GM19324 (cell line): ENCODE data around the gene SRRM2.
"Not testable (repeated sequence)": the region's sequence is repeated elsewhere in the genome, so short reads cannot be mapped to it uniquely, and the experiment has no call there.

Source experiments
- ATAC-seq: cut with Tn5 transposase; IDR thresholded peaks from one replicate; pipeline ENCODE4 v1.9.1; 2021; ENCODE audit warnings: mild to moderate bottlenecking, moderate library complexity; ENCODE audit not compliant: unreplicated experiment, low FRiP score

Gene SRRM2

DNA sequence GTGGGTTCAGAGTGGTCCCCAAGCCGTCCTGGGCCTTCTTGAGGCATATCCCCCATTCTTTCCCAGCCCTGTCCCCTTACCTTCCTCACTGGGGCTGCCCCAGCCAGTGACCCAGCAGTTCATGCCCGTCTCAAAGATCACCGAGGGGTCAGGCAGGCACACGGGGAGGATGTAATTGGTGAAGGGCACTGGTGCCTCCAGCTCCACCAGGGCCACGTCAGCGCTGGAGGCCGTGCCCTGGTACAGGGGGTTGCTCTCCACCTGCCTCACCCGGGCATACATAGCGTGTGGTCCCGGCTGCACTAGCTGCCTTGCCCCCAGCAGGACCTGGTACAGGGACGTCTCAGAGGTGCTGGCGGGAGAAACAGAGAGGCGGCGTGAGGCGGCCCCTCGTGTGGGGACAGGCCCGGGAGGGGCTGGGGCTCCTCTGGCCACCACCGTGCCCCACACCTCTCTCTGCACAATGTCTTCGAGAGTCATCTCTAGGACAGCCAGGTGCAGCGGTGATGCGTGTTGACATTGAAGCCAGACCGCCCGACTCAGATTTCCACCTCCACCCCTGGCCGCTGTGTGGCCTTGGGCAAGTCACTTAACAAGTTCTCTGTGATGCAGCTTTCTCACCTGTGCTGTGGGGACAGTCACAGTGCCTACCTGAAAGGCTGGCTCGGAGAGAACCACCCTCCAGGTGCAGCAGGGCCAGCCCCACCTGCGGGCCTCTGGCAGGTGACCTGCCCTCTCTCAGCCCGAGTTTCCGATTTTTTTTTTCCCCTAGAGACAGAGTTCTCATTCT lies 38.3 kb upstream of the SRRM2 start:
- no peak for ATAC-seq

DNA sequence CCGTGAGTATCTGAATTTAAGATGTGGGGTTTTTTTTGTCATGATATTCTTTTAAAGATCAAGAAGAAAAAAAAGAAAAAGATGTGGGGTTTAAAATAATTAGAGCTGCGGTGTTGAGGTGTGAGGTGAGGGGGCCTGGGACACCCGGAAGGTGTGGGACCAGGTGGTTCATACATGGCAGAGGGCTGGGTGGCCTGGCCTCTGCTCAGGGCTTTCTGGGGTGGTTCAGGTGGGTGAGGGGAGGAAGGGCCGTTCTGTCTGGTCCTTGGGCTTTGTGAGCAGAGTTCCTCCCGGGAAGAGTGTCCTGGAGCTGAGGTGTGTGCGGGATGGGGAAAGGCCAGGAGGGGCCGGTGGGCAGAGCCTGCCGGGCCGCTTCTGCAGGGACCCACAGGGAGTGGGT lies 37.4 kb upstream of the SRRM2 start:
- ATAC-seq: no peak

DNA sequence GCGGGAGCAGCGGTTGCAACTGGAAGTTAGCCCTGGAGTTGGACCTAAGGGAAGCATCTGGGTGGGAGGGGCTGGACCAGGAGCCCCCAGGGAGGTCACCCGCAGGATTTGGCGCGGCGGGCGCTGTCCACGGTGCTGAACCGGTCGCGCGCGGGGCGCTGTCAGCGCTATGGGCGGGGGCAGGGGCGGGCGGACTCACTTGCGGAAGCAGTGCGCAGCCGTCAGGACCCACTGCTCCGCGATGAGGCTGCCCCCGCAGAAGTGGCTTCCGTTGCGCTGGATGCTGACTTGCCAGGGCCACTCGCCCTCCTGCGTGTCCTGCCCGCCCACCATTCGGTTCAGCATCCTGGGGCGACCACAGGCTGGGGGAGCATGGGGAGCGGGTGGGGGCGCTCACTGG lies 36.9 kb upstream of the SRRM2 start:
- ATAC-seq: no peak

DNA sequence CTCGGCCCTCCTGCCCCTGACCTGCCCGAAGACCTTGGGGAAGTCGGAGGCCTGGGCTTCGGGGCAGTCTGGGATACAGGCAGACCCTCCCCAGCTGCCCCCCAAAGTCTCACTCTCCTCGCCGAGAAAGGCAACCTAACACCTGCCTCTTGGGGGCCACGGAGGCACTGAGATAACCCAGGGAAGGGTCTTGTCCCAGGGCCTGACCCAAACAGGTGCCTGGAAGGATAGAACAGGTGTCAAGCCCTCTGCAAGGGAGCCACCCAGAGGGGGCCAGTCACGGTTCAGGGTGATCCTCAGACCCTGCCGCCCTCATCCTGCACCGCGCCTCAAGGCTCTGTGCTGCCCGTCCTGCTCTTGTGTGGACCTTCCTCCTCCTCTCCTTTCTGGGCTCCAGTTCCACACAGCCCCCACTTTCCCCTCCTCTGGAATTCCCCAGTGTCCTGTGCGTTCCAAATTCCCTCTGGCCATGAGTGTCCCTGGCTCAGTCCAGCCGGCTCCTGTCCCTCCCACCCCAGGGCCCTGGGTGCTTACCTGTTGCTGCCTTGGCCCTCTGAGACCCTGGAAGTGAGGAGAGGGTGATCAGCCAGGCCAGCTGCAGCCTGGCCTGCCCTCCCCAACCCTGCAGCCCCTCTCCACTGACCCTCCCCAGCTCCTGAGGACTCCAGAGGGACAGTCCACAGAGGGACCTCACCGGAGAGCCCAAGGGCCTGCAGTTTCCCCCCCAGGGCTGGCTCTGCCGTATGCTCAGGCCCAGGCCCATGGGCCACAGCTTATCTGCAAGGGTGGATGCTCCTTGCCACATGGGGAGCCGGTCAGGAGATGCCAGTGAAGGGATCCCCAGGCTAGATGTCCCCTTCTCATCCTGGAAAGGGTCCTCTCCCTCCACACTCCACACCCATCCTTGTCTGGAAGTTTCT lies 36.2 kb upstream of the SRRM2 start:
- no peak for ATAC-seq

DNA sequence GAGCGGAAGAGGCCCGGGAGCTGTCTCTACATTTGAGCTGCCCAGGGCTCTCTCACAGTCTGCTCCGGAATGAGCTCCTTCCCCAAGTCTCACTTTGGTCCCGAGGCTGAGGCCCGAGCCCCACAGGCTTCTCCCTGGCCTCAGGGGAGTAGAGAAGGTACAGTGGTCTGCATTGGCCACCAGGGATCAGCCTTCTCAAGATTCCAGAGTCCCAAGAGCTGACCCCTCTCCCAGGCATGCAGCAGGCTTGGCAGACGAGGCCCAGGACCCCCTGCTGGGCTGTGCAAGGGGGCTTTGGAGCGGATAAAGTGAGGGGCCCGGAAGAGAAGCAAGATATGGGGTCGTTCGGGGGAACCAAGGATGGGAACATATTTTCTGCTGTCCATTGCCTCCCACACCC lies 35.5 kb upstream of the SRRM2 start:
- ATAC-seq: no peak

DNA sequence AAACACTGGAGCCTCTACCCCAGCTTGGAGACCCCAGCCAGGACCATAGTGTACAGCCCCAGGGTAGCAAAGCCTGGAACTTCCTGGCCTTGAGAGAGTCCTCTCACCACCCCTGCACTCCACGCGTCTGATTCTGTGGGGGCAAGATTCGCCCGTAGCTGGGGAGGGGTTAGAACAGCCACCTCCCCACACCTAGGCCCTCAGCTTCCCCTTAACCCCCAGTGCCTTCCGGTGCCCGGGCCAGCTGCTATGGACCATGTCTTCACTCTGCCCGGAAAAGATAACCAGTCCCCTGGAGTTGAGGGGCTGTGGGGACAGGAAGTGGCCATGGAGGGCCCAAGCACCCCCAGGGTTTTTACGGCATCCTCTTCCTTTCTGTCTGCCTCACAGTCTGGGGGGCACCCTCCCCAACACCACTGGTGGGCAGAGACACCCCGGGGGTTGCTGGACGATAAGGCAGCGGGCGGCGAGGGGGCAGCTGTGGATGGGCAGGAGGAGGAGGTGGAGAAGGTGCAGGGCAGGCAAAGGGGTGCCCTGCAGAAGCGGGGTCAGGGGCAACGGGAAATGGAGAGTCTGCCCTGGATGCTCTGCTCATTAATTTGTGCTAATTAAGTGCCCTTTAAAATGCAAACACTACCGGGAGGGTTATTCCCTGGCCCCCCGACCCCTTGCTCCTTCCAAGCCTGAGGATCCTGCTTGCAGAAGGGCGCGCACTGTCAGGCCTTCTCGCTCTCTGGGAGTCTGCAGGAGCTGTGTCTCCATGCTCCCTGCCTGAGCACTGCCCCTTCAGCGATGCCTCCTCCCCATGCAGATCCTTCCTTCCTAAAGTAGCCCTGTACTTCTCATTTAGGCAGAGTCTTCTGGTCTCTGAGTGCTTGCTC lies 34.8 kb upstream of the SRRM2 start:
- ATAC-seq: no peak

DNA sequence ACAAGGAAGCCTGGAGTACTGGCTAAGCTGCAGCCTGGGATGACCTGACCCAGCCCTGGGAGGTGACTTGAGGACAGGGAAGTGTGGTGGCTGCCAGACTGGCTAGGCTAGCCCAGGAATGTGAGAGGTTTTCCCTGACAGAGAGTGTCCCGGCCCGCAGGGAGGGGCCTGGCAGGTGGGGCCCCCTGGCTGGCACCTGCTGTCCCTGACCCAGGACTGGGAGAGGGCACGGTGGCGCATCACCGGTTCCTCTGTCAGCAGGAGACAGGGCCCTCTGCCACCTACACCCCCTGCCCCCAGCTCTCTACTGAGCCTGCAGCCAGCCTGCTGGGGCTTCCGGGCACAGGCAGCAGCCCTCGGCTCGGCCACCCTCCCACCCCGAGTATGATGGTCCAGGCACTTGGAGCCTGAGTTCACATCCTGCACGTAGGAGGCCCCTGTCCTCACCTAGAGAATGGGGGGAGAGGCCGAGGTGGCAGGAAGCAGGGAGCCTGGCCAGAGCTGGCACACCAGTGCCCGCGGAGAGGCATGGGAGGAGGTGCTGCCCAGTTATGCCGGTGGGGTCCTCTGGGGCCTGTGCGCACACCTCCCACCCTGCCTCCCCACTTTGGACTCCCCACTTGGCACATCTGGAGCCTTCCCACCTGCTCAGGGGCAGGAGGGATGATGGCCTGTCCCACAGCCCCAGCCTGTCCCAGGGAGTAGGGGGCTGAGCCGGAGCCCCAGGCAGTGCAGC lies 32.9 kb upstream of the SRRM2 start:
- no peak for ATAC-seq

DNA sequence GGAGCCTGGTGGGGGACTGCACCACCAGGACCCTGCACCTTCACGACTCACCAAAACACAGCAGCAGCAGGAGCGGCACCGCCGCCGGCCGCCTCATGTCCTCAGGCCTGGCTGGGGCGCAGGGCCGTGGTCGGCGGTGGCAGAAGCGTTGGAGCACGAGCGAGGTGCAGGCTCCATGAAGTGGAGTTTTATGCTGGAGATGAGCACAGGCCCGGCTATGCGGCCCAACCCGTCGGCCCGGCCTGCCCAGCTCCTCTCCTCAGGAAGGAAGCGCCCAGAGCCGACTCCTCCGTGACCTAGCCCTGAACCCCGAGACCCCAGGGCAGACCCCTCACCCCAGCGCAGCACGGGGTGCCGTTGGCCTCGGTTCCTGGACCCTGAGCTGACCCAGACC lies 32.4 kb upstream of the SRRM2 start, which contains the start of gene PRSS27:
PRSS27 (minus strand) TSS at position 161 of the 394 bp plus-strand sequence; CDS start at position 97, 64 bp downstream.
- no peak for ATAC-seq

DNA sequence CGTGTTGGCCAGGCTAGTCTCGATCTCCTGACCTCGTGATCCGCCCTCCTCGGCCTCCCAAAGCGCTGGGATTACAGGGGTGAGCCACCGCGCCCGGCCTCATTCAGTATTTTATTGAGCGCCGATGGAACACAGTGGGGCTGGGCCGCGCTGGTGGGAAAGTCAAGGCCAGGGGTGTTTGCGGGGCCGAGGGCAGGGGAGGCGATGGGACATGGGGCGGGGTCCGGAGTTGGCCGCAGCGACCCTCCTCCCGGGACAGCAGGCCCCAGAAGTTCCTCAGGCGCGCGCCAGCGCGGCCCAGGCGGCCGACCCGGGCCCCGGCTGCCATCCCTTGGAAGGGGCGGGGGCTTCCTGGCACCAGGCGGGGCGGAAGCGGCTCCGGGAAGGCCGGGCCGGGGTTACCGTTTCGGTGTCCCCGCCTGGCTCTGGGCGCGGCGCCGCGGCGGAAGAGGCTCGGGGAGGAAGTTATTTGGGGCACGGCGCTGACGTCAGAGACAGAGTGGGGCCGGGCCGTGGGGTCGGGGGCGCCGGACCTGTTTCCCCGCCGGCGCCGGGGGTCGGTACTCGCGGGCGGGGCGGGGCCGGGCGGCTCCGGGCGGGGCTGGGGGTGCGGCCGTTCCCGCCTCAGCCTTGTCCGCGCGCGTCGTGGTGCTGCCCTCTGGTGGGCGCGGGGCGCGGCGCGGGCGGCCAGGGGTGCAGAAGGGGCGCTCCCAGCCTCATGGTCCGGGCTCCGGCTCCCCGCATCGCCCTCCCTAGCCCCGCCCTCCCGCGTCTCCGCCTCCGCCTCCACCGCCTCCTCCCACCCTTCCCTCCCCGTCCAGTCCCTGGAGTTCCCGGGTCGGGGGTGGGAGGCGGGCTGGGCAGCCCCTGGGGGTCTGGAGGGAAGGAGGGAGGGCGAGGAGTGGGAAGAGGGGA lies 31.5 kb upstream of the SRRM2 start:
- peak; percentile 83 for ATAC-seq

DNA sequence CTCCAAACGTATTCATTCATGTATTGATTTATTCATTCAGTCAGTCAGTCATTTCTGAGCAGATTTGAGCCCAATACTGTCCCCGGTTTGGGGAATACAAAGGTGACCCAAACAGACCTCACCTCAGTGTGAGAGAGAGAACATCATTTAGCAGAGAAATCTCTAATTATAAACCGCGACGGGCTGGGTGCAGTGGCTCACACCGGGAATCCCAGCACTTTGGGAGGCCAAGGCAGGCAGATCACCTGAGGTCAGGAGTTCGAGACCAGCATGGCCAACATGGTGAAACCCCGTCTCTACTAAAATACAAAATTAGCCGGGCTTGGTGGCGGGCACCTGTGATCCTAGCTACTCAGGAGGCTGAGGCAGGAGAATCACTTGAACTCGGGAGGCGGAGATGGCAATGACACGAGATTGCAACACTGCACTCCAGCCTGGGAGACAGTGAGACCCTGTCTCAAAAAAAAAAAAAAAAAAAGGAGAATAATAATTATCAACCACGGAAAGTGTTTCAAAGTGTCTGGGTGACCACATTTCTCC lies 30.7 kb upstream of the SRRM2 start:
- ATAC-seq: not testable (repeated sequence)

DNA sequence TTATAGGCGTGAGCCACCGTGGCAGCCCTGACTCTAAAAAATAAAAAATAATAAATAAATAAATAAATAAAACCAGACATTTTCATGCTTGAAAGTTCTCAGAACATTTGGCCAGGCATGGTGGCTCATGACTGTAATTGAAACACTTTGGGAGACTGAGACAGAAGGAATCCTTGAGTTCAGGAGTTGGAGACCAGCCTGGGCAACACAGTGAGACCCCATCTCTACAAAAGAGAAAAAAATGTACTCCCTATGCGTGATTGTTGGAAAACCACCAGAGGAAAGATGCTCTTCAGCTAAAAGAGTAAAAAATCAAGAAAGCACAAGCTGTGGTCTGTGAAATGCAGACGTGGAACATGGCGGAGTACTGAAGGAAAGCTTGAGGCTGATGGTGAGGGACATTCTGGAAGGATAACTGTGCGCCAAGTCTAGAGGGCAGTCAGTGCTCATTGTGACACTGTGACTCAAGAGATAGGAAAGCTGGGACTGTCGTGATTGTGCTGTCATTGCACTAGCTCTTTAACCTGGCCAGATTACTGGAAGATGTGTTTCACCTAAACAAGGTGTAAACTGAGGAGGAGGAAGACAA lies 28.3 kb upstream of the SRRM2 start:
- no peak for ATAC-seq

DNA sequence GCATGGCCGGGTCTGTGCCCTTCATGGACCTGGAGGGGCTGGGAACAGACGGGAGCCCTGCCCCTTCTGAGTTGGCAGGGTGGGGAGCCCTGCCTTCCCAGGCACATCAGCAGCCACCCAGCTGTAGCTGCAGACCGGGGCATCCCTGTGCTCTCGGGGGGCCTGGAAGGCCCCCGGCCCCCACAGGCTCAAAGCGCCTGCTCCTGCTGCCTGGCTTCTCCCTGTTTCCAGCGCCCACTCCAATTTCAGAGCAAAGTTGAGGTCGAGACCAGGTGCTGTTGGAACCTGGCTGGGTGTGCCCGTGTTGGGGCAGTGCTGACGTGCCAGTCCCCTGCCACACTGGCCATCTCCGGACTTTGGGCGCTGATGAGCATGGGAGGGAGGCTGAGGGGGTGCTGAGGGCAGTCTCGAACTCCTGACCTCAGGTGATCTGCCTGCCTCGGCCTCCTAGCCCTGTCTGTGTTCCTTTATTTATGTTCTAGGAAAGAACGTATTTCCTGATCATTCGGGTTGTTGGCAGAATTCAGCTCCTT lies 27.6 kb upstream of the SRRM2 start:
- ATAC-seq: no peak

DNA sequence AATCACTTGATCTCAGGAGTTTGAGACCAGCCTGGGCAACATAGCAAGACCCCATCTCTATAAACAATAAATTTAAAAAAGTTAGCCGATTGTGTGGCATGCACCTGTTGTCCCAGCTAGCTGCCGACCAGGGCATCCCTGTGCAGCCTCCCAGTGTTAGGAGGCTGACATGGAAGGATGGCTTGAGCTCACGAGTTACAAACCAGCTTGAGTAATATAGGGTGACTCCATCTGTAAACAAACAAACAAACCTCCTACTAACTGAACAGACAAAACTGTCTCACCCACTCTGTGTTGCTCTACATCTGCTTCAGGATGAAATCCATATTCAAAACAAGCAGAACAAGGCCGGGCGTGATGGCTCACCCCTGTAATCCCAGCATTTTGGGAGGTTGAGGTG lies 25.5 kb upstream of the SRRM2 start:
- no peak for ATAC-seq

DNA sequence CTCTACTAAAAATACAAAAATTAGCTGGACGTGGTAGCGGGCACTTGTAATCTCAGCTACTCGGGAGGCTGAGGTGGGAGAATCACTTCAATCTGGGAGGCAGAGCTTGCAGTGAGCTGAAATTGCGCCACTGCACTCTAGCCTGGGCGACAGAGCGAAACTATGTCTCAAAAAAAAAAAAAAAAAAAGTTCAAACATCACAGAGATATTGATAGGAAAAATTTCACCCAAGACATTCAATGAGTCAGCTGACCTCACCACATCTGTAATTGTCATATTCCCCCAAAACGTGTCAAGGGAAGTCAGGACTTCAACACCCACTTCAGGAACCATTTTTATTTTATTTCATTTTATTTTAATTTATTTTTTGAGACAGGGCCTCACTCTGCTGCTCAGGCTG lies 24.4 kb upstream of the SRRM2 start:
- no peak for ATAC-seq

DNA sequence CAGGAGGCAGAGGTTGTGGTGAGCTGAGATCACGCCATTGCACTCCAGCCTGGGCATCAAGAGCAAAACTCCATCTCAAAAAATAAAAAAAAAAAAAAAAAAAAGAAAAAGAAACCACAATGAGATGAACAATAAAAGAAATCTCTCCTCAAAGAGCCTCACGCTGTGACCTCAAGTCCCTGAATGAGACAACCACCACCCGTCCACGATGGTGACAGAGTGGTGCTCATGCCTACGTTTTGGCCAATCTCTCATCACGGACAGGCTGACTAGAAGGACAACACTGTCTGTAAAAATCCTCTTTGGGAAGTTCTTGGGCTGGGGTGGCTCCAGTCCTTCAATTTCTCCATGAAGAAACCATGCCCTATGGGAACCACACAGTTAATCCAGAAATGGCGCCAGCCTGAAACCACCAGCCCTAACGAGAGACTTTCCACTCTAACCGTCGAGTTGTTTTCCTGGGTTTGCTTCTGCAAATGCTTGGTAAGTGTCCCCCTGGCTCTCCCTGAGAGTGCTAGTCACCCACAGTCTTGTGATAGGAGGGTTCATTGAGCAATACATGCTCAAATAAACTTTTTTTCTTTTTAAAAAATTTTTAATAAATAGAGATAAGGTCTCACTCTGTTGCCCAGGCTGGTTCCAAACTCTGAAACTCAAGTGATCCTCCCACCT lies 17.5 kb upstream of the SRRM2 start:
- ATAC-seq: no peak

DNA sequence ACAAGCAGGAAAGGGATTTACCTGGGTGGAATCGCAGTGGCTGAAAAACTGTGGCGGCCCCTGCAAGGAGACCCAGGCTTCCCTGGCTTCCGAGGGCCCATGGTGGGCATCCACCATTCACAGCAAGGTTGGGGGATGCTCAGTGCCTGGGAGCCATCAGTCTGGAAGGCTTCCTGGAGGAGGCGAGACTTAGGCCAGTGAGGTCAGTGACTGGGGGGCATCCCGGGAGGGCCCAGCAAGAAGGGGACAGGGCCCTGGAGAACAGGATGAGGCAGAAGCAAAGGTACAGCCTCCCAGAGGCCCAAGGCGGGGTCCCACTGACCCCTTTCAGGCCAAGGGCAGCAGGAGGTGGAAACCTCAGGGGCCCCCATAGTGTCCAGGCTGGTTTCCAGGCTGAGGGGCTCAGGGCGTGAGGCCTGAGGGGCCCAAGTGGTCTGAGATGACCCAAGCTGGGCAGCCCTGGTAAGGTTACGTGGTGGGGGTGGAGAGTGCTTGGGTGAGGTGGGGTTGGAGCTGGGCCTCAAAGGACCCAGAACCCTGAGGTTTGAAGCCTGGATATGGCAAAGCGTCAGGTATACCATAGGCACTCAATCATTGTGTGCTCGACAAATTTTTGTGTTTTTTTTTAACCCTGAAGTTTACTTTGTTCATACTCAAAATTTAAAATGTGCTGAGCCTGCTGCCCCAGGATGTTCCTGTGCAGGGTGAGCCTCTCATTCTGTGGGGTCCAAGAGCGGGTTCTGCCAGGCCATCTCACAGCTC lies 15.8 kb upstream of the SRRM2 start:
- ATAC-seq: no peak

DNA sequence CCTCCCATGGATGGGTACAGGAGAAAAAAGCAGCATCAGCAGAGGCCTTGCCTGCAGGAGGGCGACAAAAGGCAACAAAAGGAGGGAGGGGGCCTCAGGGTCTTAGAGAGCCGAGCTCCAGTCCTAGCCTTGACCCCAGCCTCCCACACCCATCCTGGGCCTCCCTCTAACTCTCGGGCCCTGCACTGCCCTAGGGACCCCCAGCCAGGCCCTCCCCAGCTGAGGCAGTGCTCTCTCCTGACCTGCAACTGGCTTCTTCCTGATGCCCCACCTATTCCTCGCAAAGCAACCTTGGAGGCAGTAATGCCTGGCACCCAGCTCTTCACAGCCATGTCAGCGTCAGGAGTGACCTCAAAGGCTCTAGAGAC lies 15.2 kb upstream of the SRRM2 start:
- ATAC-seq: no peak
